WTC11 (cell line): ENCODE results near the gene HERPUD2. TPM values are rescaled to one million over a fixed set of nuclear protein-coding genes. Genes with fewer than 3 reads are reported as not detected.

Source experiments
- ATAC-seq: fragments of 200-7000 bp; cut with Tn5 transposase; 2 replicates; pipeline ENCODE4 v1.10.0; 2021; ENCODE audit warnings: mild to moderate bottlenecking, moderate library complexity
- CTCF ChIA-PET: fragments of 300-600 bp; sonication (Branson Sonifier 250); formaldehyde crosslinking; loops from one replicate; lab custom pipeline; 2021; ENCODE audit warnings: antibody characterized with exemption; lab: Charles Lee
- POLR2A ChIA-PET: fragments of 350-600 bp; sonication (Branson Sonifier 250); formaldehyde crosslinking; loops from one replicate; lab custom pipeline; 2021; ENCODE audit warnings: antibody characterized with exemption; lab: Charles Lee
- DNase-seq: peaks from one replicate; pipeline ENCODE4 v3.0.0; 2021; ENCODE audit warnings: low spot score
- H3K27ac Mint-ChIP-seq: 2 replicates; pipeline ENCODE4 v1.8.0; 2021; ENCODE audit warnings: mixed read lengths
- H3K27me3 Mint-ChIP-seq: 2 replicates; pipeline ENCODE4 v1.8.0; 2021; ENCODE audit warnings: low read depth, mild to moderate bottlenecking, moderate library complexity, mixed read lengths
- H3K36me3 Mint-ChIP-seq: 2 replicates; pipeline ENCODE4 v1.8.0; 2021; ENCODE audit warnings: mixed read lengths
- H3K4me1 Mint-ChIP-seq: 2 replicates; pipeline ENCODE4 v1.8.0; 2022; ENCODE audit warnings: mixed read lengths
- H3K4me3 Mint-ChIP-seq: 2 replicates; pipeline ENCODE4 v1.8.0; 2021; ENCODE audit warnings: mild to moderate bottlenecking, moderate library complexity, mixed read lengths
- H3K9me3 Mint-ChIP-seq: 2 replicates; pipeline ENCODE4 v1.8.0; 2021; ENCODE audit warnings: mixed read lengths
- AFF4 ChIP-seq: sonication (generic); formaldehyde crosslinking; IDR thresholded peaks from 2 replicates; pipeline ENCODE4 v1.8.1; 2023; ENCODE audit warnings: mild to moderate bottlenecking, missing genetic modification reagents, borderline replicate concordance
- AR ChIP-seq: fragments of 250-450 bp; sonication (Bioruptor Pico); IDR thresholded peaks from 2 replicates; pipeline ENCODE4 v1.9.0; 2021; ENCODE audit warnings: mild to moderate bottlenecking
- E2F4 ChIP-seq: sonication (generic); formaldehyde crosslinking; IDR thresholded peaks from 2 replicates; pipeline ENCODE4 v1.8.1; 2022; ENCODE audit warnings: low read depth, mild to moderate bottlenecking, moderate library complexity, missing genetic modification reagents, borderline replicate concordance
- ERG ChIP-seq: fragments of 250-450 bp; sonication (Bioruptor Pico); IDR thresholded peaks from 2 replicates; pipeline ENCODE4 v1.8.0; 2021; ENCODE audit warnings: mild to moderate bottlenecking
- ETV6 ChIP-seq: sonication (generic); formaldehyde crosslinking; IDR thresholded peaks from 2 replicates; pipeline ENCODE4 v1.8.1; 2022; ENCODE audit warnings: mild to moderate bottlenecking, missing genetic modification reagents
- MAX ChIP-seq: sonication (generic); formaldehyde crosslinking; IDR thresholded peaks from 2 replicates; pipeline ENCODE4 v1.8.0; 2022; ENCODE audit warnings: mild to moderate bottlenecking, missing genetic modification reagents
- NFE2L1 ChIP-seq: sonication (generic); formaldehyde crosslinking; IDR thresholded peaks from 2 replicates; pipeline ENCODE4 v1.8.1; 2023; ENCODE audit warnings: missing genetic modification reagents
- NR2C2 ChIP-seq: sonication (generic); formaldehyde crosslinking; IDR thresholded peaks from 2 replicates; pipeline ENCODE4 v1.8.0; 2022; ENCODE audit warnings: mild to moderate bottlenecking, missing genetic modification reagents
- OVOL2 ChIP-seq: fragments of 250-450 bp; sonication (Bioruptor Pico); IDR thresholded peaks from 2 replicates; pipeline ENCODE4 v1.9.0; 2021; ENCODE audit warnings: mild to moderate bottlenecking, borderline replicate concordance
- PRDM15 ChIP-seq: sonication (generic); formaldehyde crosslinking; IDR thresholded peaks from 2 replicates; pipeline ENCODE4 v1.8.0; 2022; ENCODE audit warnings: missing genetic modification reagents
- RELA ChIP-seq: sonication (generic); formaldehyde crosslinking; IDR thresholded peaks from 2 replicates; pipeline ENCODE4 v1.8.1; 2022; ENCODE audit warnings: missing genetic modification reagents, mild to moderate bottlenecking, borderline replicate concordance
- ZBTB21 ChIP-seq: sonication (generic); formaldehyde crosslinking; IDR thresholded peaks from 2 replicates; pipeline ENCODE4 v1.8.1; 2023; ENCODE audit warnings: mild to moderate bottlenecking, missing genetic modification reagents, borderline replicate concordance
- ZMAT4 ChIP-seq: fragments of 250-450 bp; sonication (Bioruptor Pico); IDR thresholded peaks from 2 replicates; pipeline ENCODE4 v1.9.0; 2021; ENCODE audit warnings: mild to moderate bottlenecking
- ZNF219 ChIP-seq: sonication (generic); formaldehyde crosslinking; IDR thresholded peaks from 2 replicates; pipeline ENCODE4 v1.8.0; 2023; ENCODE audit warnings: missing genetic modification reagents, mild to moderate bottlenecking, borderline replicate concordance
- ZNF396 ChIP-seq: fragments of 250-450 bp; sonication (Bioruptor Pico); IDR thresholded peaks from 2 replicates; pipeline ENCODE4 v1.8.0; 2021; ENCODE audit warnings: mild to moderate bottlenecking, moderate library complexity, borderline replicate concordance
- ZNF512 ChIP-seq: sonication (generic); formaldehyde crosslinking; IDR thresholded peaks from 2 replicates; pipeline ENCODE4 v1.8.1; 2022; ENCODE audit warnings: missing genetic modification reagents, borderline replicate concordance
- total RNA-seq: library from RNA; stranded (reverse); gene quantifications from 3 replicates; pipeline ENCODE4 v1.2.3, GENCODE V29; 2021

Gene HERPUD2
- total RNA-seq, 1 experiment from 2014 or later, result 16.2 TPM

GRCh38 chr7:35599061-35599460, 95.9 kb downstream of the HERPUD2 start (continued):
- TF ChIP-seq ETV6 (CRISPR knock-in tag) (no peak), NR2C2 (CRISPR knock-in tag) (no peak), ERG (CRISPR knock-in tag) (no peak), NFE2L1 (CRISPR knock-in tag) (no peak), AR (no peak), E2F4 (CRISPR knock-in tag) (no peak), MAX (CRISPR knock-in tag) (no peak), ZNF219 (CRISPR knock-in tag) (no peak), ZBTB21 (CRISPR knock-in tag) (no peak), PRDM15 (CRISPR knock-in tag) (no peak), ZNF512 (no peak)

GRCh38 chr7:35596061-35596460, 98.9 kb downstream of the HERPUD2 start:
- ATAC-seq (peak; percentile 55; the same call in 1 of the 2 replicates), DNase-seq (no peak)
- Mint-ChIP-seq H3K4me3 (no peak overlapping the region), H3K36me3 (no peaks in the 10 kb centered on the region), H3K27me3 (no peaks in the 10 kb centered on the region), H3K27ac (no peak overlapping the region), H3K9me3 (no peaks in the 10 kb centered on the region), H3K4me1 (peaks cover 7% of the 10 kb centered on the region)
- CTCF ChIA-PET, result interaction anchor here (0.6 to 5.0 kb wide), 6 partner anchors 11 to 931 kb away, joined by 3 to 33 read pairs (median 3); partner anchors contain the start of gene SEPTIN7
- POLR2A ChIA-PET, result no interaction called here
- TF ChIP-seq RELA (CRISPR knock-in tag) (no peak), ERG (CRISPR knock-in tag) (no peak), ZMAT4 (CRISPR knock-in tag) (no peak), AFF4 (CRISPR knock-in tag) (no peak), OVOL2 (CRISPR knock-in tag) (no peak), NR2C2 (CRISPR knock-in tag) (no peak), ZNF396 (CRISPR knock-in tag) (no peak)
